GM18498 (cell line): ENCODE results near the gene IL36G.
"Not testable (repeated sequence)": the region's sequence is repeated elsewhere in the genome, so short reads cannot be mapped to it uniquely, and the experiment has no call there.

Source experiments
- ATAC-seq: cut with Tn5 transposase; IDR thresholded peaks from one replicate; pipeline ENCODE4 v1.9.1; 2021; ENCODE audit warnings: mild to moderate bottlenecking, moderate library complexity; ENCODE audit not compliant: unreplicated experiment

Gene IL36G

DNA sequence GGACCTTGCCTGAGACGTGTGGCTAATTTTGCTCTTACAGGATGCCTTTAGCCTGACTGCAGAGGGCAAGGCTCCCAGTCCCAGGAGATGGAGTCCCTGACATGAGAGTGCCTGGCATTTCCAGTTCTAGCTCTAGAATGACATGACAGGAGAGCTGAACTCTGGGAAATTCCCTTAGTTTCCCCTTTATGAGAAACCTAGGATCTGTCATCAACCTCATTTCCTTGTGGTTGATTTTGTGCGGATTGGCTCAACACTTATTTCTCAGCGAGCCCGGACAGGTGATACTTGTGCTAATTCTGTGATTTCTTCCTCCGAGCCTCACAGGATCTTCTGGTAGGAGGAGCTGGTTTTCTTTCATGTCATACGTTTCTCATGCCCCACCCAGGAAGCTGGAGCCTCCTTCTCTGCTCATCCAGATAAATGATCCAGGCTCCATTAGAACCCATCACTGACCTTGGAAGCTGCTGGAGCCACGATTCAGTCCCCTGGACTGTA lies at the start of gene IL36G:
IL36G (plus strand) TSS at position 448 of the 498 bp plus-strand sequence. CDS start 633 bp downstream, outside the sequence.
- no peak for ATAC-seq

DNA sequence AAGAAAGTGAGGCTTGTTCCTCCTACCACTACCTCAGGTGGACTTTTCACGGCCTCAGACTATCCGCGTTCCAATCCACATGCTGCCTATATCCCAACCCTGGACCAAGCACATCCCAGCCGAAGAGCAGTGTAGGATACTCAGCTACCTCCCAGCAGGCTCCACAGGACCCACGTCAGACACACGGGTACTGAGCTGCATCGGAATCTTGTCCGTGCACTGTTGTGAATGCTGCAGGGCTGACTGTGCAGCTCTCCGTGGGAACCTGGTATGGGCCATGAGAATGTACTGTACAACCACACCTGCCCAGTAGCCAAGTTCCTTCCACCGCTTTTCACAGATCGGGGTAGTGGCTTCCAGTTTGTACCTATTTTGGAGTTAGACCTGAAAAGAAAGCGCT lies 44.5 kb upstream of the IL36G start:
- no peak for ATAC-seq

DNA sequence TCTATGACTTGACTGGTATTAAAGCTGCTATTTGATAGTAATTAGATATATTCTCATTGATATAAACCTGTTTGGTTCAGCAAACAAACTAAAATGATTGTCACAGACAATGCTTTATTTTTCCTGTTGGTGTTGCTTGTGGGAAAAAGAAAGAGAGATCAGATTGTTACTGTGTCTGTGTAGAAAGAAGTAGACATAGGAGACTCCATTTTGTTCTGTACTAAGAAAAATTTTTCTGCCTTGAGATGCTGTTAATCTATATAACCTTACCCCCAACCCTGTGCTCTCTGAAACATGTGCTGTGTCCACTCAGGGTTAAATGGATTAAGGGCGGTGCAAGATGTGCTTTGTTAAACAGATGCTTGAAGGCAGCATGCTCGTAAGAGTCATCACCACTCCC lies 43.7 kb upstream of the IL36G start:
- not testable (repeated sequence) for ATAC-seq

- ATAC-seq: no peak
Measured at GRCh38 chr2:112936927-112937232, 40.9 kb upstream of the IL36G start.

- ATAC-seq: no peak
Measured at GRCh38 chr2:112938904-112939303, 38.9 kb upstream of the IL36G start.

DNA sequence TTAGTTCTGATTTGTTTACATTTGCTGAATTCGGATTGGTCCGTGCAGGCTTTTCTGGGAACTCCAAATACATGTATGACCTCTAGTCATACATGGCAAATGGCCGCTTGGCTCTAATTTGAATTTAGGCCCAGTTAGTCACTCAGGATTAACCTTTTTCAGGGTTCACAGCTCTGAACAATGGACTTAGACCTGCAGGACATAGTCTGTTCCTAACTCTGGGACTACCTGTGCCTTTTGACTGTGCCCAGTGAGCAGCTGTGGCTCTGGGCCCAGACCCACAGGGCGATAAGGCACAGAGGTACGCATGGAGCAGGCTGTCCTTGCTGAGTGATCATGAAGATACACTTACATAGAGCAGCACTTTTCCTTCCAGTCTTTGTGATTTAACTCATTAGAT lies 38.4 kb upstream of the IL36G start:
- ATAC-seq: no peak

GRCh38 chr2:112940859-112941625 lies 36.8 kb upstream of the IL36G start:
- ATAC-seq: no peak

DNA sequence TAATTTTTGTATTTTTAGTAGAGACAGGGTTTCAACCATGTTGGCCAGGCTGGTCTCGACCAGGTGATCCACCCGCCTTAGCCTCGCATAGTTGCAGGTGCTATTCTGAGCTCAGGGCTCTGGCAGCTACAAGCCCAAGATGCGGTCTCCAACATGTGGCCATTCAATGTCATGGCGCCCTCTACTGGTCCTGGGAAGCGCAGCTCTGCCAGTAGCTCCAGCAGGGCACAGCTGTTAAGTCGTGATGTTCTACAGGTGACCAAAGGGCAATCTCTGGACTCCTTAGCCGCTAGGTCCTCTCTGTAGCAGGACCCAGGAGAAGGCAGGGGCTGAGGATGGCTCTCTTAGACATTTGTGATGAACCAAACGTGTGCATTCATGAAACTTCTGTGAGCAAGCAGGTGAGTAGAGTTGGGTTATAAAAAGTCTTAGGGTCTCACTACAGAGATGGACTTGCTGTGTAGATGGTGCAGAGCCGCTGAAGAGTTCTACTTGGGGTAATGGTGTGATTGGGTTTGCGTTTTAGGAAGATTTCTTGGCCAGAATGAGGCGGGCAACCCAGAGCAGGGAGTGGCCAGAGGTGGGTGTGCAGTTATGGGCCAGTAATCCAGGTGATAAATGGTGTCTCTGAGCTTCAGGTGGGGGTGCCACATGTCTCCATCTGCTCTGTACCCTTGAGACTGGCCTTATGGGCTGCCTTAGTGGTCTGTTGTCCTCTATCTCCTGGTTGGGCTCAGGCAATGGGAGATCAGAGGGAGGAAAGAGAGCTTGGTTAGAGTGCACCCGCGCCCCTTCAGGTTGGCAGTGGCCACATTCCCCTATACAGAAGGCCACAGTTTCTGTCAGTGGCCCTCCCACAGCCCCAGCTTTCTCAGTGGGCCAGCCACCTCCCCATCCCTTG lies 35.8 kb upstream of the IL36G start:
- ATAC-seq: peak; percentile 87

DNA sequence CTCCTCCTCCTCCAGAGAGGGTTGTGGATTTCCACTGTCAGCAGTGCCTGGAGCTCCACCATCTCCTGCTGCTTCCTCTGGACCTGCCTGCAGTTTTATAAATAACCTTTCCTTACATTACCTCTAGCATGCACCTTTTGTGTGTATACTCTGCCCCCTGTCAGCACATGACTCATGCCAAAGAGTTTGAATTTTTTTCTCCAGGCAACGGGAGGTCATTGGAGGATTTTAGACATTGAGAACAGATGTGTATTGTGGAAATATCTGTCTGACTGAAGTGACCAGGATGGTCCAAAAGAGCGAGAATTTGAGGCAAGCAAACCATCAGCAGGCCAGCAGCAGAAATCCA lies 35.2 kb upstream of the IL36G start:
- no peak for ATAC-seq

DNA sequence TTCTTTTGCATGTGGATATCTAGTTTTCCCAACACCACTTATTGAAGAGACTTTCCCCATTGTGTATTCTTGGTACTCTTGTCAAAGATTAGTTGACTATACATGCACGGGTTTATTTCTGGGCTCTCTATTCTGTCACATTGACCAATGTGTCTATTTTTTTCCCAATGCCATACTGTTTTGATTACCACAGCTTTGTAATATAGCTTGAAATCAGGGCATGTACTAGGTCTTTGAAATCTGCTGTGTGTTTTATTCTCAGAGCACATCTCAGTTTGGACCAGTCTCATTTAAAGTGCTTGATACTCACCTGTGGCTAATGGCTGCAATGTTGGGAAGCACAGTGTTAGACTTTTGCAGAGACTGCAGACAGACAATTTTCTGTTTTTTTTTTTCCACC lies 32.8 kb upstream of the IL36G start:
- ATAC-seq: no peak

DNA sequence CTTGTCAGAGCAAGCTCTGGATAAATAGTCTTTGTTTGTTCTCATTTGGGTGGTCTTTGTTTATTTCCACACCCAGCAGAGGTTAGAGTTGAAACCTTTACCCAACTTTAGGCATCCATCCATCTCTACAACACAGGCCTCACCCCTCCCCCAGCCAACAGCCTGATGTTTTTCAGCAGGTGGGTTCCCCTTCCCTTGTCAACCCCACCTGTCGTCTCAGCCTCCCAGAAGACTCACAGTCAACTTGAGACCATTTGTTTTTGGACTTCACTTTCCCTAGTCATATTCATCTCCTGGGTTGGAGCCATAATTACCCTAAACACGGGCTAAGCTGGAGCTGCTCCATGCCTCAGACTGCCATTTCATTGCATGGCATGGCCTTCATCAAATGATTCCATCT lies 31.7 kb upstream of the IL36G start:
- no peak for ATAC-seq

GRCh38 chr2:112947374-112947773 lies 30.4 kb upstream of the IL36G start:
- no peak for ATAC-seq

DNA sequence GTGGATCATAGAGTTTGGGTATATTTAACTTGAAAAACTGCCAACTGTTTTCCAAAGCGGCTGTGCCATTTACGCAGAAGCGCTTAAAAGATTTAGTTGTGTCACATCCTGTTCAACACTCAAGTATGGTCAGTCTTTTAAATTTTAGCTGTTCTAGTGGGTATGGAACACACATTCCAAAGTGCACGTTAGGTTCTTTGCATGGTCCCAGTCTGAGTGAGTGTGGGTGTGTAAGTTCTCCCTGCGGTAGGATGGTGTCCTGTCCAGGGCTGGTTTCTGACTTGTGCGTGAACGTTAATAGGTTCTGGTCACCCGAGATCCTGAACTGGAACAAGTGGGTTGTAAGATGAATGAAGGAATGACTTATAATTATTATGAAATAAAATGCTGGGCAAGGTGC lies 28.4 kb upstream of the IL36G start:
- ATAC-seq: no peak

- ATAC-seq: no peak
Measured at GRCh38 chr2:112954364-112954763, 23.4 kb upstream of the IL36G start.

DNA sequence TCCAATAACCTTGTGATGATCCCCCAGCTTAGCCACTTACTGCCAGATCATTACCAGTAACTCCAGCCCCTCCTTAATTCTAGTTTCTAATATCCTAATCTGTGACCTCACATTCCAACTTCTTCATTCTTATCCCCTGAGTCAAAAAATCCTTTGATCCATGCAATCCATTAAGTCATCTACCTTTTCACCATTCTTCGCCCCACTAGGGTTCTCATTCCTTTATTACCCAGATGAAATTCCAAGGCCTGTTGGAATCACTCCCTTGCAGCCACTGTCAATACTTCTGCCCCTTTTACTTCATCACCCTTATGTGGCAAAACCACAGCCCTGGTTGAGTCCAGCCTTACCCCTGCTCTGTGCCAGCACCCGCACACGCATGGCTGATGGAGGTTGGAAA lies 20.3 kb upstream of the IL36G start:
- no peak for ATAC-seq

DNA sequence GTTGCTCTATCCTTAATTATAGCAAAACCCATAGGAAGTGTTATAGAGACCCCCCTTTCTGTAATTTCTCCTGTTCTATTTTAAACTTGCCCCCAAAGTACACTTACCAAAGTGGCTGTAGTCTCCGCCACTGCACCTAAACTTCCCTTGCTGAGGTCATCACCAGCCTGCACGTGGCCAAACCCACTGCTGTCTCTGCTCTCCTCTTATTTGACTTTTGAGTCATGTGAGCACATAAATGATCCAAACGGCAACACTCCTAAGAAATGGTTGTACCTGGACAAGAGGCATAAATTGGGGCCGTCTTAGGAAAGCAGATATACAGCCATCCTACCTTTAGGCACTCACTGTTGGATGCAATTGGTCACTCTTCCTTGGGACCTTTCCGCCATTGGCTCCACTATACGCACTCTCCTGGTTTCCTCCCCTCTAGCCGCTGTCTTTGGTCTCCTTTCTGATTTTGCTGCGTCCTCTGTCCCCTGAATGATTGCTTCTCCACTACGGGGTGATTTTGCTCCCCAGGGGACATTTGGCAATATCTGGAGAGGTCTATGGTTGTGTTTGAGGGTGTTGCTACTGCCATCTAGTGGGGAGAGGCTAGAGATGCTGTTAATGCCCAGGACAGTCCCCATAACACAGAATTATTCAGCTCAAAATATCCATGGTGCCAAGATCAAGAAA lies 19.2 kb upstream of the IL36G start:
- no peak for ATAC-seq

DNA sequence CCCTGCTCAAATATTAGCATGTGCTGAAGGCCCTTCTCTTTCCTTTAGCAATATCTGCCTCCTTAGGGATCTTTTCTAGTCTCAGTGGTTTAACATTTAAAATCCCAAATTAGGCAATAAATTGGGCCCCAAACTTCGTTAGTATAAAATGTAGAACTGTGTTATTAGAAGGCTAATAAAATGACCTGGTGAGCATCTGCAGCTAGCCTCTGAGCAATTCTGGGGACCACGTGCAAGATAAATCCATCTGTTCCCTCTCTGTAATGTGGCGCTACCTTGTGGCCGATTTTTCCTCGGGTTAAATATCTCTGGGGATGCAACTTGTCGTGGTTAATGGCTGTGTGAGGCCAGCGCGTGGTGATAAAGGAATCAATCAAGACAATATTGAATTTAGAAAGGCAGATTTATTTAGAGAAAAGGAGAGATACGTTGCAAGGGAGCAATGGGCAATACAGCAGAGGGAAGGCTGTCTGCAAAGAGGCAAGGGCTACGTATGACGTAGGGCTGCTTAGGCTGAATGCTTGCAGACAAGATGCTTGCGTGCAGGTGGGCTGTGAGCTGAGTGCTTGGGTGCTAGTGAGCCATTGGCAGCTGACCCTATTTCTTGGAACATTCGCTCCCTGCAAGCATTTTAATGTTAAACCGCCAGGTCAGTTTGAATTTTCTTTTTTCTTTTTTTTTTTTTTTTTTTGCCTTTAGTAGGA lies 18.5 kb upstream of the IL36G start:
- ATAC-seq: no peak

DNA sequence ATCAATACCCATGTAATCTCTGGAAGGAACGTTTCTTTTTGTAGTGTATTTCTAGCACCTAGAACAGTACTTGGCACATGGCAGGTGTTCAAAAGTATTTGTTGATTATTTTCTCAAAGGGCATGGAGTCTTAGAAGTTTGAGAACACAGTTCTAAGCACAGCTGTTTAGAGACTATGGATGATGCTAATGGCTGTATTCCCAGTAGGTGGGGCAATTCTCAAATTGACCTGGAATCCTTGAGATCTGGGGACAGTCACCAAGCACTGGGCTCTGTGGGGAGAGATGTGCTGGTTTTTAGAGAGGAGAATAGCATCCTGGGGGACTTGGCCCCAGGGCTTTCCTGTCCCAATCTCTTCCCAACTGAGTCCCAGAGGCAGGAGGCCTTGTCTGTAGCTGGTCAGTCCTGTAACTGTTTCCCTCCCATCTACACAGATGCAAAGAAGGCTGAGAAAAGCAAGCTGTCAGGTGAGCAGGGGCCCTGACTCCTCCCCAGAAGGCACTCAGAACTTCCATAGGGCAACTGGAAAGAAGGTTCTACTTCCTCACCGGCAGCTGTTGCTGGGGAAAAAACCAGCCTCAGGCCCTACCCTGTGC lies 17.5 kb upstream of the IL36G start:
- ATAC-seq: no peak

- no peak for ATAC-seq
Measured at GRCh38 chr2:112962308-112963175, 15.3 kb upstream of the IL36G start.

DNA sequence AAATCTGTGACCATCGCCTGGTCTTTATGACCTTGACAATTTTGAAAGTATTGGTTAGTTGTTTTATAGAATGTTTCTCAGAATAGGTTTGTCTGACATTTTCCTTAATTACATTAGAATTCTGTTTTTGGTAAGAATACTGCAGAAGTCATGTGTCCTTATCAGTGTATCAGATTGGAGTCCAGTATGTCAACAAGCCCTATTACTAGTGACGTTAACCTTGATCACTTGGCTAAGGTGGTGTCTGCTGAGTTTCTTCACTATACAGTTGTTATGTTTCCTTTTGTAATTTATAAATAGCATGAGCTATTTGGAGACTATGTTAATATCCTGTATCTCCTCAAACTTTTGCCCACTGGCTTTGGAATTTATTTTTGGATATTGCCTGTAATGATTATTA lies 10.8 kb upstream of the IL36G start:
- ATAC-seq: no peak
